Immature natural killer cell (primary cell): Measurements from ENCODE around the gene FRMD4B. TPM values are rescaled to one million over a fixed set of nuclear protein-coding genes. Genes with fewer than 3 reads are reported as not detected.

ENCODE experiments used
- DNase-seq, 3 donors: peaks; one replicate each; pipeline ENCODE4 v3.0.0; 2022; ENCODE audit warnings: mixed read lengths in 1 of 3
- H3K27ac Mint-ChIP-seq, 6 donors: one replicate each; pipeline ENCODE4 v1.8.0; 2020; ENCODE audit warnings: mixed read lengths in 6 of 6, mild to moderate bottlenecking in 5 of 6, inconsistent platforms in 4 of 6, moderate library complexity in 3 of 6
- H3K27me3 Mint-ChIP-seq, 3 donors: one replicate each; pipeline ENCODE4 v1.8.0; 2020 to 2021; ENCODE audit warnings: low read depth in 3 of 3, mild to moderate bottlenecking in 3 of 3, mixed read lengths in 3 of 3, moderate library complexity in 3 of 3, inconsistent platforms in 1 of 3
- H3K36me3 Mint-ChIP-seq, 3 donors: one replicate each; pipeline ENCODE4 v1.8.0; 2020; ENCODE audit warnings: mixed read lengths in 3 of 3, inconsistent platforms in 2 of 3, mild to moderate bottlenecking in 2 of 3
- H3K4me1 Mint-ChIP-seq, 2 donors: one replicate each; pipeline ENCODE4 v1.8.0; 2020; ENCODE audit warnings: inconsistent platforms in 2 of 2, mild to moderate bottlenecking in 2 of 2, mixed read lengths in 2 of 2, moderate library complexity in 1 of 2
- H3K4me3 Mint-ChIP-seq, 5 donors: one replicate each; pipeline ENCODE4 v1.8.0; 2020; ENCODE audit warnings: mild to moderate bottlenecking in 5 of 5, mixed read lengths in 5 of 5, inconsistent platforms in 3 of 5, moderate library complexity in 3 of 5
- H3K9me3 Mint-ChIP-seq, 6 donors: one replicate each; pipeline ENCODE4 v1.8.0; 2020; ENCODE audit warnings: mild to moderate bottlenecking in 6 of 6, mixed read lengths in 6 of 6, inconsistent platforms in 4 of 6, moderate library complexity in 3 of 6
- polyA plus RNA-seq, 3 donors: library from polyadenylated mRNA; unstranded; fragments of 300-500 nt; fragmentation: Illumina TruSeq; gene quantifications; one replicate each; pipeline ENCODE4 v1.2.3, GENCODE V29; 2021

FRMD4B gene
- polyA plus RNA-seq, 3 donors from 2014 or later: 1.3 to 16.1 (median 5.4) TPM

GRCh38 chr3:69122403-69122802 lies 263.5 kb downstream of the FRMD4B start, which contains the start of gene LMOD3:
Gene LMOD3, minus strand, starts transcription at chr3:69122595. Its CDS starts 209 bp downstream, at chr3:69122386.
- no peak within 1 kb of the TSS for H3K27ac Mint-ChIP-seq

DNA sequence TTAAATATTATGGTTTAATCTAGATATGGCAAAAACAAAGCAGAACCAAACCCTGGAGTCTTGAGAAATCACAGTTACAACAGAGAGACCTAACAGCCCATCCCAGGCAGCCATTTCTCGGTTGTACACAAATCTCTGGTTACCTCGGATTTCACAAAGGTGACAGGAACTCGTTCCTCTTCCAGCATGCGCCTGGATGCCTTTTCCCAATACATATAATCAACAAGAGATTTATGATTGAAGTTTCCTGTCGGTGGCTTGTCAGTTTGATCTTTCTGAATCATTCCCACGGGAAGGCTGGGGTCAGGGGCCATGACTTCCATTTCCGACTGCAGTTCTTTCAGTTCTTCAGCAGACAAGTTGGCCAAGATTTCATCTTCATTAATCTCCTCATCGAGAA lies 263.9 kb downstream of the FRMD4B start:
- Mint-ChIP-seq H3K36me3 (no peaks in the 10 kb centered on the region), H3K27me3 (peaks cover 0 to 5% (median 2%) of the 10 kb centered on the region in 3 donors), H3K9me3 (no peaks in the 10 kb centered on the region), H3K27ac (no peak overlapping the region), H3K4me3 (no peak overlapping the region), H3K4me1 (peaks cover 0 to 5% of the 10 kb centered on the region in 2 donors)
- no peak for DNase-seq

More at GRCh38 chr3:69122403-69122802, 263.5 kb downstream of the FRMD4B start, which contains the start of gene LMOD3:
- peaks cover 0 to 5% of the 10 kb centered on the region in 2 donors for H3K4me1 Mint-ChIP-seq
- no peaks in the 10 kb centered on the region for H3K36me3 Mint-ChIP-seq
- H3K4me3 Mint-ChIP-seq: no peak within 1 kb of the TSS
- no peak for DNase-seq
- H3K9me3 Mint-ChIP-seq: no peaks in the 10 kb centered on the region
- H3K27me3 Mint-ChIP-seq: peaks cover 0 to 7% (median 2%) of the 10 kb centered on the region in 3 donors

DNA sequence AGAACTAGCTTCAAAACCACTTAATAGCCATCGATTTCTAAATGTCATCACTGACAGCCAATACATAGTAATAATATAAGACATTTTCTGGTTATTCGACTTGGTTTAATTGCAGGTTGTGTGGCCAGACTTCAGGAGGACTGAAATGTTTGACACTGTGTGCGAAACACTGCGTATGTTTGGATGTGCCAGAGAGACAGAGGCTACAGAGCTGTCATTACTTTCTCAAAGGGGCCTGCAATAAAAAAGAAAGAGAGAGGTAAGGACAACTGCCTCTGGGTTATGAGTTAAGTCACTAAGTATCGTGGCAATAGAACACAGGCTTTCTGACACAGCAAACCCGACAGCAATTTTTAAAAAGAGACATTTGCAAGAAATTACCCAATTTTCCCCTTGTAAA lies 264.4 kb downstream of the FRMD4B start:
- DNase-seq: no peak
- Mint-ChIP-seq H3K27me3 (peaks cover 0 to 5% (median 2%) of the 10 kb centered on the region in 3 donors), H3K36me3 (no peaks in the 10 kb centered on the region), H3K9me3 (no peaks in the 10 kb centered on the region), H3K4me3 (no peak overlapping the region), H3K4me1 (peaks cover 0 to 5% of the 10 kb centered on the region in 2 donors), H3K27ac (no peak overlapping the region)

DNA sequence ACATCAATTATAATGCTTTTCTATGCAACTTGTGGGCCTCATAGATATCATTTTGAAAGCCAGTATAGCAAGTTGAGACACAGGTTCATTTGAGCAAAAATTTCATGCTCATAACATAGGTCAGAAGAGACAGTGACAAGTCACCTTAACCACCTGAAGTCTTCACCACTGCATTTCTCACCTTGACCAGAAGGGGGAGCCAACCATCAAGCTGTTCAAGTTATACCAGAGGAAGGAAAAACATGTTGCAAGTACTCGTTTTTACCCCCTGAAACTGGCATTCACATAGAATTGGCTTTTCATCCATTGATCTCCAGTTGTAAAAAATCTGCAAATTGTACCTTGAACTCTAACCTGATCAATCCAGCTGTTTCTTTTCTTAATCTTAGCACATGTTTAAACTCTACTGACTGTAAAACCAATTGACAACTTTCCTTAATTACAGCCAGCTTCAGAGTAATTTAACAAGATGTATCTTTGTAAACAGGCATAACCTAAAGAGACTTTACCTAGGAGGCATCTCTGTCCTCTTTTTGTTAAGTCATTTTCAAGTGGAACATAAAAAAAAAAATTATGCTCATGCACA lies 264.9 kb downstream of the FRMD4B start:
- H3K36me3 Mint-ChIP-seq: no peaks in the 10 kb centered on the region
- H3K9me3 Mint-ChIP-seq: no peaks in the 10 kb centered on the region
- peaks cover 0 to 5% of the 10 kb centered on the region in 2 donors for H3K4me1 Mint-ChIP-seq
- no peak overlapping the region for H3K4me3 Mint-ChIP-seq
- H3K27ac Mint-ChIP-seq: no peak overlapping the region
- peaks cover 0 to 5% (median 2%) of the 10 kb centered on the region in 3 donors for H3K27me3 Mint-ChIP-seq
- peak; percentile 65 to 75 (median 68) for DNase-seq
